ENCODE measurements around the gene GSC2.
A peak's percentile ranks its signal among the peaks of the same experiment; 100 is the strongest.

Gene GSC2

DNA sequence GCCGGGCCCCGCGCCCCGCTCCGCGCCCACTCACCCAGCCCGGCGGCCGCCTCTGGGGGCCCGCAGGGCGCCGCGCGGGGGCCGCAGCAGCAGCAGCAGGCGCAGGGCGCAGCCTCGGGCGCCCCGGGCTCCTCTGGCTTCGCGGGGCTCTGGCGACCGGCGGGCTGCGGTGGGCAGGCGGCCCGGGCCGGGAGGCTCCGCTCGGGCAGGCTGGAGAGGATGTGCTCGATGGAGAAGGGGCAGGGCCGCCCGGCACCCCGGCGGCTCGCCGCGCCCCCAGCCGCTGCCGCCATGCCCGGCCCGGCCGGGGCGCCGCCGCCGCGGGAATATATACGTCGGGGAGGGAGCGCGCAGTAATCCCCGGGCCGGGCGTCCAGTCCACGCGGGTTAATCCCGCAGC lies at the start of gene GSC2:
TSS of gene GSC2 (minus strand) at position 302 of the 400 bp plus-strand sequence. CDS start at position 293, 9 bp downstream.
- DNase-seq = no peak

DNA sequence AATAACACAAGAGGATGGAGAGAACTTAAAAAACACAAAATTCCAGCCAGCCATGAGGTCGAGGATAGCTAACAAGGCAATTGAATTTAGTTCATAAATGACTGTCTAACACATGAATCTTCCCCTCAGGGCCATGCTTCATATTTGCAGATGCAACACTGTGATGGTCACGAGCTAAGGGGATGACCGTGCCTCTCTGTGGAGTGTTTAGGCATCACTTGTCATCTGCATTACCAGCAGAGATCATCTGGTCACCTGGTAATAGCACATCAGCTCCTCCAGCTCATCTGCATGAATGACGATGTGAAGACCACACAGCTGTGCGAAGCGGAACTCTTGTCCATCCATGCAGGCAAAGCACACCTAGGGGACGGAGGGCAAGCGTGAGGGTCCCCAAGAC lies 49.4 kb upstream of the GSC2 start:
- no peak for DNase-seq

DNA sequence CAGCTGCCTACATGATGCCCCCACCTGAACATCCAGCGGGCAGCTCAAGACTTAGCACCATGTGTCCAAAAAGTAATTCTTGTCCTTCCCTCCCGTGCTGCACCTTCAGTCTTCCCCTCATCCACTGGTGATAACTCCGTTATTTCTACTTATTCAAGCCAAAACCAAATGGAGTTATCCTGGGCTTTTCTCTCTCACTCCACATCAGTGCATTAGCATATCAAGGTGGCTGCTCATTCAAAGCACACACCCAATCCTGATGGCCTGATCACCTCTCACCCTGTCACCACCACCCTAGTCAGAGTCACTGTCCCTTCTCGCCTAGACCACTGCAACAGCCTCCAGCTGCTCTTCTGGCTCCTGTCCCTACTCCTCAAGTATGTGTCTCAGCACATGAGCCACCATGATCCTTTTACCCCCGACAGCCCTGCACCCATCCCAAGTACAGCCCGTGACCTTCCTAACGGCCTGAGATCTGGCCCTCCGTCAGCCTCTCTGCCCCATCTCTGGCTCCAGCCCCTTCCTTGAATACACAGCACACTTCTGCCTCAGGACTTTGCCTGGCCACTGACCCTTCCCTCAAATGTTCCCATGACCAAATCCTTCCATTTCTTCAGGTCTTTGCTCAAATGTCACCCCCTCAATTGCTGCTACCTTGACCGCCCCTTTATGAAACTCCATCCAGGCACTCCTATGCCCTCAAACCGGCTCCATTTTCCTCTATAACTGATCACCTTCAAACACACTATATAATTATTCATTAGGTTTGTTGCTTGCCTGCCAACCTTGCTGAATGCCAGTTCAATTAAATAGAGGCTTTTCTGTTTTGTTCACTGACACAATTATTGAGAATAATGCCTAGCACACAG lies 48.1 kb upstream of the GSC2 start:
- no peak for DNase-seq

GRCh38 chr22:19196841-19197612 lies 46.9 kb upstream of the GSC2 start:
- no peak for DNase-seq

GRCh38 chr22:19195796-19196731 lies 46.0 kb upstream of the GSC2 start:
- no peak for DNase-seq

DNA sequence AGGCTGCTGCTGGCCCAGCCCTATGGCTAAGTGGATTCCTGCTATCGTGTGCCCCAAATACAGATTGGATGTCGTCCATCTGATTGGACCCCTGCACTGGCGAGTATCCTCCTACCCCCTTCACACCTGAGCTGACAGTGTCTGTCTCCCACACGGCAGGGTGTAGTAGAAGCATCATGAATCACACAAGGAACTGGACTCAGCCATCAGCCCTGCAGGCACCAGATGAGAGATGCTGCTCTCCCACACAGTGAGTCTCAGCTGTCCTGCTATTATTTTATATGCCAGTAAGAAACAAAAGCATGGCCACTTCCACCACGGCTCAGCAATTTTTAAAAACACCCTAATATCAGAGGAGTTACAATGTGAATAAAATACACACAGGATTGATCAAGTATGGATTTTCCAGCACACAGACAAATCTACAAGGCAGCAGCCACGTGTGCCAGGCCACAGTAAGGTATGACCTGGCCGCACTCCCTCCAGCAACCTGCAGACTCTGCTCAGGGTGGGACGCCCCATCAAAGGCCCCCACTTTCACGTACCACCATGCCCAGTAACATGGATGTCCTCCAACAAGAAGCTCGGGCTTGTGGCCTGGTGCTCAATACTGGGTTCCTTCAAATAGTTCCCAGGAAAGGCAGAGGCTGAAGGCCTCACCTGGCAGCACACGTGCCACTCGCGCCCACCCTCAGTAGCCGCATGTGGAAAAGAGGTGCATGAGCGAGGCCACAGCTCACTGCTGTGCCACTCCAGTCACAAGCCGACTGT lies 44.9 kb upstream of the GSC2 start:
- peak; percentile 8 for DNase-seq

- DNase-seq = no peak
Observed at GRCh38 chr22:19193879-19194278, 43.8 kb upstream of the GSC2 start.

DNA sequence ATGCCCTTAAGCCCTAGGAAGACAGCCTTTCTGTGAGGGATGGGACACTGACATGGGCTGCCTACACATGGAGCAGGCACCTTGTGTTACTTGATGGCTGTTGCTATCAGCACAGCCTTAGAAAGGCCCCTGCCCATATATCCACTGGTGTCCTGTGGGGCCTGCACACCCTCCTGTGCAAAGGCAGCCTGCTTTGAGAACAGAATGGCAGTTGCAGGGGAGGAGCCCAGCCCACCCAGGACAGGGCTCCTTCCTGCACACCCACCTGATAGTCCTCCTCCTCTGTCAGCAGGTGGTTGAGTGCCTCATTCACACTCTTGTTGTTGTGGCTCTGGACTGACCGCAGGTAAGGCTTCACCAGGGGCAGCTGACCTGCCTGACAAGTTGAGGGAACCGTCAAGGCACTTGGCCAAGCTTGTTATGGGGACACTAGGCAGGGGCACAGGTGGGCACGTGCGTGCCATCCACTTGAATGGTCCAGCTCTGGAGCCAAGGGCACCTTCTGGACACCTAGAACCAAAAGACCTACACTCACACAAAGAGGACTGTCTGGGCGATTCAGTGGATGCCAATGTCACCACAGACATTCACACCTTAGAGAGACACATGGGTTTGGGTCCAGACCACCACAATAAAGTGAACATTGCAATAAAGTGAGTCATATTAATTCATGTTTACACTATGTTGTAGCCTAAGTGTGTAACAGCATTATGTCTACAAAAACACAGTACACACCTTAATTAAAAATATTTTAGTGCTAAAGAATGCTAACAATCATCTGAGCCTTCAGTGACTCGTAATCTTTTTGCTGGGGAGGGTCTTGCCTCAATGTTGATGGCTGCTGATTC lies 37.8 kb upstream of the GSC2 start:
- no peak for DNase-seq

GRCh38 chr22:19184276-19184997 lies 34.3 kb upstream of the GSC2 start:
- DNase-seq = no peak

DNA sequence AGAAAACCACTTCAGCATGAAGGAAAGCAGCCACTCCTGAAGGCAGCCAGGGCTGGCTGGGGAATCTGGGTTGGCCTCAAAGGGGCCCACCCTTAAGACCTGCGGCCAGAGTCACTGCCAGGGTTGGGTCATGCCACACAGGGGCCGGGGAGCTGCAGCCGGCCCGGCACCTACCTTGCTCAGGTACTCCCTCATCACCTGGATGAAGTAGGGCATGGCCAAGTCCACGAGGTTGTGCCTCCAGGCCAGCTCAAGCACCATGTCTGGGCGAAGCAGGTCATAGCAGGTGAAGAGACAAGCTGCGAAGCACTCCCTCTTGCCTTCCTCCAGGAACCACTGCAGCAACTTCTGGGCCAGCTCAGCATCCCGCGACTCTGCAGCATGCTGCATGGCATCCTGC lies 33.1 kb upstream of the GSC2 start:
- no peak for DNase-seq

- no peak for DNase-seq
Observed at GRCh38 chr22:19182472-19183157, 32.5 kb upstream of the GSC2 start.

DNA sequence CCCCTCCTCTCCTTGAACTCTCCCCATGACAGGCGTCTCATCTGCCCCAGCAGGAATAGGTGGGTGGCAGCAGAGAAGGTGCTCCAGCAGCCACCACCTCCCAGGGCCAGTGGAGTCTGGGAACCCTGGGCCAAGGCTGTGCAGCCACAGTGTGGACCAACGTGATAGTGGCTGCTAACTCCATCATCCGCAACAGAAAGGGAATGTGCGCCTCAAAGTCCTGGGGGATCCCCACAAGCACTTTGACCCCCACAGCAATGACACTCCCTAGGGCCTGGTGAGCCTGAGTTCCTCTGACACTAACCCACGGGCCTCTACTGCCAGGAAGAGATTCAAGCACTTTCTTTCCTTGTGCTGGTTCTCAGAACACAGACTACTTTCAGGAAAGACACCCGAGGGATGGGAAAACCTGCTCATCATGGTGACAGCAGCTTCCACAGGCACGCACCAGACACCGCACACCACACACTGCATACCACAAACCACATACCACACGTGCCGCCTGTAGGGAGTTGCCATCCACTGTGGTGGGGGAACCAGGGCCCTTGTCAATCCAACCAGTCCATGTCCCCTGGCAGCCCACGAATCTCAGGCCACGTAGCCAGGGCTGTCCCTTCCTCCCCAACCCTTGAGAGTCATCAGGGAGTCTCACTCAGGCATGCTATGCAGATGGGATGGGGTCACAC lies 31.8 kb upstream of the GSC2 start:
- no peak for DNase-seq

DNA sequence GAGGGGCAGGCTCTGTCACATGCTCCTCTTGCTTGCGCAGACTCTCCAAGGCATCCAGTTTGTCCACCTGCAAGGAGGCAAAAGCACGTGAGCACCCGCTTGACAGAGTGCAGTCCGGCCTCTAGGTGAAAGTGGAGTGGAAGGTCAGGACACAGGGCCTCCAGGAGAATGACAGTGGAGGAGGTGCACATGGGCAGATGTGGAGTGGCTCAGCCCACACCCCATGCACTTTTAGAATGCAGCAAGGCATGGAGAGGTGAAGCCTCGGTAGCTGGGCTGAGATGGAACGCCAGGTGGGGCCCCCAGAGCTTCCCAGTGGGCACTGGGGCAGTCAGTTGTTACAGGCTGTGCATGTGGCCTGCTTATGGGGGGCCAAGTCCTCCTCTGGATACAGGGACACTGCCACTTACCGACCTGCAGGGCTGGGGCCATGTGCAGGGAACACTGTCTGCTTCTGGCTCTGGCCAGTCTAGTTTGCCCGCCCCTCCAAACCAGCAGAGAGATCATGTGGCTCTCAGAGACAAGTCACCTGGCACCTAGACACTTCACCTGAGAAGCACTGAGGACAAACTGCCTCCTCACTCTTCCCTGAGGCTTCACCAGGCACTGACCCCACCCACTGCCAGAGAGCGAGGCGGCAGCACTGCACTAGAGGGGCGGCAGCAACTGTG lies 30.8 kb upstream of the GSC2 start:
- no peak for DNase-seq

GRCh38 chr22:19180234-19180633 lies 30.1 kb upstream of the GSC2 start:
- DNase-seq = no peak

GRCh38 chr22:19179497-19180048 lies 29.5 kb upstream of the GSC2 start:
- DNase-seq = peak; percentile 72

- DNase-seq = peak; percentile 74
Observed at GRCh38 chr22:19178657-19179496, 28.8 kb upstream of the GSC2 start, which contains the start of gene SLC25A1. TSS of gene SLC25A1 (minus strand) at chr22:19178736. CDS start at chr22:19178673, 63 bp downstream.

DNA sequence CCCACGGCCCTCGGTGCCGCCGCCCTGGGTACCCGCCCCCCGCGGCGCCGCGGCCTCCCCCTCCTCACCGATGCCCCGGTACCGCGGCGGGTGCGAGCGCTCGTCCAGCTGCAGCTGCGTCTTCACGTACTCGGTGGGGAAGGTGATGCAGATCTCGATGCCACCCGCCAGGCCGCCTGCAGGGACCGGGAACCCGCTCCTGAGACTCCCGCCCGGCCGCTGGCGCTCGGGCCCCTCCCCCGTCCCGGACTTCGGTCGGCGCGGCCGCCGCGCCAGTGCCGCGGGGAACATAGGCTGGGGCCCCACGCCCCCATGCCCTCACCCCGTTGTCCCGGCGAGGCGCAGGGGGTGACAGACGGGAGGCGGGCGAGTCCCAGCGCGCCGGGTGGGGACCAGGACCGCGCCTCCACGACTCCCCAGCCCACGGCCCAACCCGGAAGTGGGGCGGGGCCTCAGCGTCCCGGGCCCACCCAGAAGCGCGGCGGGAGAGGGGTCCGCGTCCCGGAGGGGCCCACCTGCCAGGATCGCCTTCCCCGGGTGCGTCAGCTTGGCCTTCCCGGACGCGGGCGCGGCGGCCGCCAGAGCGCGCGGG lies 28.1 kb upstream of the GSC2 start:
- peak; percentile 27 for DNase-seq
